HG02943 (cell line): Measurements from ENCODE around the gene DNAJB14.

Experiments
- ATAC-seq: cut with Tn5 transposase; IDR thresholded peaks from one replicate; pipeline ENCODE4 v1.9.1; 2021; ENCODE audit warnings: mild to moderate bottlenecking, low read depth, moderate library complexity; ENCODE audit not compliant: unreplicated experiment

The DNAJB14 gene

DNA sequence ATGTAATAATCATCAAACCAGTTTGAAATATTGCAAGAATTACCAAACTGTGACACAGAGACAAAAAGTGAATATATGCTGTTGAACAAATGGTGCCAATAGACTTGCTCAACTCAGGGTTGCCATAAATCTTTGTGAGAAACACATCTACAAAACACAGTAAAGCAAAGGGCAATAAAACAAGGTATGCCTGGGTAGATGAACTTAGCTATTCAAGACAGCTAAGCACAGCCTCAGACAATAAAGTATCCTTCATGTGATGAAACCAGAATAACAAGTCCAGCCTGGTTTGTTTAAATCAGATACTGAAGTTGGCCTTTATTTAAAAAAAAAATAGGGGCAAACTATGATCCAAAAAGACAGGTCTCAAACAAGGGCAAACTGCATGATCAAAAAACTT, 71.3 kb downstream of the DNAJB14 start:
- ATAC-seq = no peak

DNA sequence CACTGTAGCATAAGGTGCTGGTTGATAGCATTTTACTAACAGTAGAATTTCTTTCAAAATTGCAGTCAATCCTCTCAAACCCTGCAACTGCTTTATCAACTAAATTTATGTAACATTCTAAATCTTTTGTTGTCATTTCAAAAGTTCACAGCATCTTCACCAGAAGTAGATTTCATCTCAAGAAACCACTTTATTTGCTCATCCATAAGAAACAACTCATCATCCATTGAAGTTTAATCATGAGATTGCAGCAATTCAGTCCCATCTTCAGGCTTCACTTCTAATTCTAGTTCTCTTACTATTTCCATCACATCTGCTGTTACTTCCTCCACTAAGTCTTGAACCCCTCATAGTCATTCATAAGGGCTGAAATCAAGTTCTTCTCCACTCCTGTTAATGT, 73.8 kb downstream of the DNAJB14 start:
- ATAC-seq = no peak

DNA sequence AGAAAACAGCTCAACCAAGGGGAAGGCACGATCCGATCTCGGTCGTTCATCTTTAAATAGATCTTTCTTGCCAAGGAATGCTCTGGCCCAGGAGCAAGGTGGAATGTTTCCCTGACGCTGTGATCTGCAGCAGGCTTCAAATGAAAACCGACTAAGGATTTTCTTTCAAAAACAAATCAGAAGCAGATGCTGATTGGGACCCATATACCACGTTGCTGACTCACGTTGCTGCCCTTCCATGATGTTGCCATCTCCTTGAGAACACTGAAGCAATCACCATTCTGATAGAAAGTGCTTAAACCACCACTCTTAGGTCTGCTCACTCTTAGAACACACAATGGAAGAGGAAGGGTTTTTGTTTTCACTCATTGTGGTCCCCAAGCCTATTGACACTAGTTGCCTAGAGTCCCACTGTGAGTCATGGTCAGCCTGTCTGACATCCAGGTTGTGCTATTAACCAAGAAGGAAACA, 78.3 kb downstream of the DNAJB14 start:
- ATAC-seq = no peak

DNA sequence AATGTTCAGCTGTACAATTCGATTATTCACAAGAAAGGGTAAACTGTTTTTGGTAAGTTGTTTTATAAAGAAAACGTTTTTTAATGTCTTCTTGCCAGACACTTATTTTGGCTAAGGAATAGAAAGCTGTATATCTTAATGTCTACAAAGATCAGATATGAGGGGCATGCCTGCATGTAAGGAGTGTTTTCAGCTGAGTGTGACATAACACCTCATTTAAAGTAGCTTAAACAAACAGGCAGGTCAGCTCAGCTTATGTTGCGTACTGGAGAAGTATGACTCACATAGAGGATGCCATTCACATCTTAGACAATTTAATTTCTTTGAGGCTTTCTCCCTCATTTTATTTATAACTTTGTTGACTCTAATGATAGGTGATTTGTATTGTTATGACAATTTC, 82.6 kb downstream of the DNAJB14 start:
- no peak for ATAC-seq

DNA sequence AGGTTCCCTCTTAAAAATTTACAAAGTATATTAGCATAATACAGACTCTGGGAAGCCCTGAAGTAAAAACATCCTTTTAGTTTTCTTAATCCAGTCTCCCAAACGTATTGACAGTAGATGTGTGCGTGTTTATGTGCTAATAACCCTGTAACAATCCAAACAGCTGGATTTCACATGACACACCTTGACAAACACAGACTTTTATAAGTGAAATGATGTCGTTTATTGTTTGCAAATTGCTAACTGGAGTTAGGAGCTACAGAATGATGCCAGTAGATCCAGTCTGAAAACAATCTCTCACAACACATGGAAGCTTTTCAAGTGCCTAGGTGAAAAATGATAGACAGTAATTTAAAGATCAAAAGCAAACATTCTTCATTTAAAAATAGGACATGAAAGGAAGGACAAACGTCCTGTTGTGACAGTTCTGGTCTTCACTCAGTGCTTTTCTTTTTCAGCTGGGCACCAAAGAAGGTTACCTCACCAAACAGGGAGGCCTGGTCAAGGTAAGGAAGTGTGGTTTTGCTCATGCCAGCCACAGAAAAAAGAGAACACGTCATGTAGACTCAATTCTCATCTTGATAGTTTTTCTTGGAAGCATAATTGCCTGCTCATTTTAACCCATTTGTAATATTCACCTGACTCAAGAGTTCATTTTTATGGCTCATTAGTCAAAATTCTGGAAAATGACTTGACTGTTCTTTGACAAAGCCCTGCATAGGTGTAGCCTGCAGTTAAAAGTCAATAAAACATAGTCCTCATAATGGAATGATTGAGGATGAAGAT, 85.1 kb downstream of the DNAJB14 start:
- peak; percentile 77 for ATAC-seq

DNA sequence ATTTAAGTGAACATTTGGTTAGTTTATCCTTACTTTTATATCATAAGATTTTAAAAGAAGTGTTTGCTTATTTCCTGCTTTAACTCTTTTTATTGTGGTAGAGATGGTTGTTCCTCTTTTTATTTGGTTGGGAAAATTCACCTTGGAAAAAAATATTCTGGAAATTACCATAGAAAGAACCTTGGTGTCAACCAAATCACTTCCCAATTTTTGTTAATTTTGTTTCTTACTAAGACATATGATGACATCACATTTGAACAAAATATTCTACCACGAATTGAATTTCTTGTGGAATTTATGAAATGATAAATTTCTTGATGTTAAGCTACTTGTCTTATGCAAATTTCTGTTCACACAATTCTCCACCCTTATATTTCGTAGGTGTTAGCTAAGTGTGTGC, 85.9 kb downstream of the DNAJB14 start:
- no peak for ATAC-seq

GRCh38 chr4:99859618-99860017, 86.8 kb downstream of the DNAJB14 start:
- ATAC-seq = no peak

GRCh38 chr4:99857307-99857706, 89.1 kb downstream of the DNAJB14 start:
- ATAC-seq = no peak

- ATAC-seq = no peak
Measured at GRCh38 chr4:99856166-99856565, 90.3 kb downstream of the DNAJB14 start.

DNA sequence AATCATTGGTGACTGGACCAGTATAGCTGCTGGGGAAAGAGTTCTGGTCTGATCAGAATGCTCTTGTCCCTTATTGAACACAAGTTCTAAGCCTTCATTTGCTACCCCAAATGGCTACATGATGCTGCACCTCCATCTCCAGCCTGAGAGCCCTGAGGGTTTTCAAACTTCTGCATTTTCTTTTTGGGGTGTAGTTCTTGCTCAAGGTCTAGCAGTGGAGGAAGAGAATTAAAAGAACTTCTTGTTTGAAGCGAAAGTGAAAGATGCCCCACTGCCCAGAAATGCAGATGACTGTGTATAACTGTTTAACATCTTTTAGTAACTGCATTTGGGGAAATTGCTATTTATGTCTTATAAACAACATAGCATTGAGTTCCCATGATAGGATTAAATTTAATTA, 90.7 kb downstream of the DNAJB14 start:
- peak; percentile 39 for ATAC-seq

GRCh38 chr4:99853999-99854398, 92.4 kb downstream of the DNAJB14 start:
- ATAC-seq = no peak

GRCh38 chr4:99853190-99853589, 93.2 kb downstream of the DNAJB14 start:
- ATAC-seq = no peak

- ATAC-seq = no peak
Measured at GRCh38 chr4:99852199-99852749, 94.1 kb downstream of the DNAJB14 start.

GRCh38 chr4:99848591-99849001, 97.8 kb downstream of the DNAJB14 start:
- peak; percentile 43 for ATAC-seq

- peak; percentile 63 for ATAC-seq
Measured at GRCh38 chr4:99847362-99847976, 98.9 kb downstream of the DNAJB14 start.

- ATAC-seq = no peak
Measured at GRCh38 chr4:99846891-99847290, 99.5 kb downstream of the DNAJB14 start.
